ENCODE data around the gene PRKAG3.
"Not testable (repeated sequence)": the region's sequence is repeated elsewhere in the genome, so short reads cannot be mapped to it uniquely, and the experiment has no call there.

The PRKAG3 gene

GRCh38 chr2:218781691-218782527 is 49.7 kb downstream of the PRKAG3 start, which contains the start of gene CYP27A1:
Gene CYP27A1, plus strand, starts transcription at chr2:218782147. Its CDS starts 36 bp downstream, at chr2:218782183.
- peak; percentile 23 for DNase-seq (ENCODE audit: low read depth)

GRCh38 chr2:218780851-218781690 is 50.5 kb downstream of the PRKAG3 start:
- no peak for DNase-seq (ENCODE audit: low read depth)

- no peak for DNase-seq (ENCODE audit: low read depth)
Observed at GRCh38 chr2:218780046-218780445, 51.6 kb downstream of the PRKAG3 start.

- no peak for DNase-seq (ENCODE audit: low read depth)
Observed at GRCh38 chr2:218777276-218777990, 54.2 kb downstream of the PRKAG3 start.

- no peak for DNase-seq (ENCODE audit: low read depth)
Observed at GRCh38 chr2:218776488-218776887, 55.1 kb downstream of the PRKAG3 start.

- no peak for DNase-seq (ENCODE audit: low read depth)
Observed at GRCh38 chr2:218773881-218774280, 57.7 kb downstream of the PRKAG3 start.

GRCh38 chr2:218772759-218773158 is 58.8 kb downstream of the PRKAG3 start:
- not testable (repeated sequence) for DNase-seq (ENCODE audit: low read depth)

Measured in amniotic epithelial cell (primary cell).